Measurements from ENCODE around the gene PRDM10.

Gene PRDM10

GRCh38 chr11:129939510-129939909 lies 63.1 kb downstream of the PRDM10 start:
- DNase-seq = no peak

GRCh38 chr11:129938764-129939163 lies 63.9 kb downstream of the PRDM10 start:
- no peak for DNase-seq

GRCh38 chr11:129937592-129938238 lies 64.9 kb downstream of the PRDM10 start:
- no peak for DNase-seq

GRCh38 chr11:129935723-129936122 lies 66.9 kb downstream of the PRDM10 start:
- no peak for DNase-seq

GRCh38 chr11:129933891-129934290 lies 68.7 kb downstream of the PRDM10 start:
- DNase-seq = no peak

- DNase-seq = no peak
Measured at GRCh38 chr11:129933262-129933661, 69.4 kb downstream of the PRDM10 start.

GRCh38 chr11:129932381-129933067 lies 70.1 kb downstream of the PRDM10 start:
- DNase-seq = no peak

GRCh38 chr11:129930743-129931142 lies 71.9 kb downstream of the PRDM10 start:
- DNase-seq = no peak

- DNase-seq = no peak
Measured at GRCh38 chr11:129930296-129930695, 72.3 kb downstream of the PRDM10 start.

GRCh38 chr11:129929721-129930120 lies 72.9 kb downstream of the PRDM10 start:
- no peak for DNase-seq

- no peak for DNase-seq
Measured at GRCh38 chr11:129928923-129929692, 73.5 kb downstream of the PRDM10 start.

GRCh38 chr11:129922674-129923073 lies 80.0 kb downstream of the PRDM10 start:
- no peak for DNase-seq

GRCh38 chr11:129918361-129918760 lies 84.3 kb downstream of the PRDM10 start:
- no peak for DNase-seq

- no peak for DNase-seq
Measured at GRCh38 chr11:129917231-129917630, 85.4 kb downstream of the PRDM10 start.

GRCh38 chr11:129911298-129911697 lies 91.3 kb downstream of the PRDM10 start:
- DNase-seq = no peak

- DNase-seq = no peak
Measured at GRCh38 chr11:129910360-129910759, 92.3 kb downstream of the PRDM10 start.

- DNase-seq = no peak
Measured at GRCh38 chr11:129905402-129905801, 97.2 kb downstream of the PRDM10 start.

- DNase-seq = no peak
Measured at GRCh38 chr11:129896062-129896461, 106.6 kb downstream of the PRDM10 start.

- peak; percentile 84 for DNase-seq
Measured at GRCh38 chr11:129895126-129896041, 107.3 kb downstream of the PRDM10 start, which contains the start of gene NFRKB. TSS of gene NFRKB (minus strand) at chr11:129895578. CDS start at chr11:129892849, 2,729 bp downstream.

- DNase-seq = peak; percentile 28
Measured at GRCh38 chr11:129894278-129895125, 108.1 kb downstream of the PRDM10 start.

- no peak for DNase-seq
Measured at GRCh38 chr11:129888451-129888850, 114.2 kb downstream of the PRDM10 start.

- no peak for DNase-seq
Measured at GRCh38 chr11:129885381-129885780, 117.3 kb downstream of the PRDM10 start.

Data from NCI-H1092 (cell line).